ENCODE measurements around the gene BICD1.
A peak's percentile ranks its signal among the peaks of the same experiment; 100 is the strongest.

Gene BICD1

DNA sequence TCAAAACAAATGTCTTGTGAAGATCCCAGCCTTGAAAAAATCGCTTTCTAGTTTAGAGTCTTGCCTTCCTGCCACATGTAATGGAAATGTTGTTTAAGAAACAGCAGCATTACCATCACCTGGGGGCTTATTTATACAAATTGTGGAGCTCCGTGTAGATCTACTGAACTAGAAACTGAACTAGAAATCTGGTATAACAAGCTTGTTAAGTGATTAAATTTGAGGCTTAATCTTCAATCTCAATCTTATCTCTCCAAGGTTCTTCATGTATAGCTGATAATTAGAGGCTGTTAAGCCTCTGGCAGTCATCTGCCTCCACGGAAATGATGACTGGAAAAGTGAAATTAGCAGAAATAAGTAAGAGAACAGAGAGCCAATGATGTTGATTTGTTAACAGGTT is 200.7 kb downstream of the BICD1 start:
- TF ChIP-seq ZFX (IDR thresholded peaks at IDR 0.05; ENCODE audit: borderline replicate concordance), result no peak
- TF ChIP-seq, protein P1, sequence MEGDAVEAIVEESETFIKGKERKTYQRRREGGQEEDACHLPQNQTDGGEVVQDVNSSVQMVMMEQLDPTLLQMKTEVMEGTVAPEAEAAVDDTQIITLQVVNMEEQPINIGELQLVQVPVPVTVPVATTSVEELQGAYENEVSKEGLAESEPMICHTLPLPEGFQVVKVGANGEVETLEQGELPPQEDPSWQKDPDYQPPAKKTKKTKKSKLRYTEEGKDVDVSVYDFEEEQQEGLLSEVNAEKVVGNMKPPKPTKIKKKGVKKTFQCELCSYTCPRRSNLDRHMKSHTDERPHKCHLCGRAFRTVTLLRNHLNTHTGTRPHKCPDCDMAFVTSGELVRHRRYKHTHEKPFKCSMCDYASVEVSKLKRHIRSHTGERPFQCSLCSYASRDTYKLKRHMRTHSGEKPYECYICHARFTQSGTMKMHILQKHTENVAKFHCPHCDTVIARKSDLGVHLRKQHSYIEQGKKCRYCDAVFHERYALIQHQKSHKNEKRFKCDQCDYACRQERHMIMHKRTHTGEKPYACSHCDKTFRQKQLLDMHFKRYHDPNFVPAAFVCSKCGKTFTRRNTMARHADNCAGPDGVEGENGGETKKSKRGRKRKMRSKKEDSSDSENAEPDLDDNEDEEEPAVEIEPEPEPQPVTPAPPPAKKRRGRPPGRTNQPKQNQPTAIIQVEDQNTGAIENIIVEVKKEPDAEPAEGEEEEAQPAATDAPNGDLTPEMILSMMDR (IDR thresholded peaks at IDR 0.05), result no peak
- no peak overlapping the region for H3K27ac ChIP-seq

DNA sequence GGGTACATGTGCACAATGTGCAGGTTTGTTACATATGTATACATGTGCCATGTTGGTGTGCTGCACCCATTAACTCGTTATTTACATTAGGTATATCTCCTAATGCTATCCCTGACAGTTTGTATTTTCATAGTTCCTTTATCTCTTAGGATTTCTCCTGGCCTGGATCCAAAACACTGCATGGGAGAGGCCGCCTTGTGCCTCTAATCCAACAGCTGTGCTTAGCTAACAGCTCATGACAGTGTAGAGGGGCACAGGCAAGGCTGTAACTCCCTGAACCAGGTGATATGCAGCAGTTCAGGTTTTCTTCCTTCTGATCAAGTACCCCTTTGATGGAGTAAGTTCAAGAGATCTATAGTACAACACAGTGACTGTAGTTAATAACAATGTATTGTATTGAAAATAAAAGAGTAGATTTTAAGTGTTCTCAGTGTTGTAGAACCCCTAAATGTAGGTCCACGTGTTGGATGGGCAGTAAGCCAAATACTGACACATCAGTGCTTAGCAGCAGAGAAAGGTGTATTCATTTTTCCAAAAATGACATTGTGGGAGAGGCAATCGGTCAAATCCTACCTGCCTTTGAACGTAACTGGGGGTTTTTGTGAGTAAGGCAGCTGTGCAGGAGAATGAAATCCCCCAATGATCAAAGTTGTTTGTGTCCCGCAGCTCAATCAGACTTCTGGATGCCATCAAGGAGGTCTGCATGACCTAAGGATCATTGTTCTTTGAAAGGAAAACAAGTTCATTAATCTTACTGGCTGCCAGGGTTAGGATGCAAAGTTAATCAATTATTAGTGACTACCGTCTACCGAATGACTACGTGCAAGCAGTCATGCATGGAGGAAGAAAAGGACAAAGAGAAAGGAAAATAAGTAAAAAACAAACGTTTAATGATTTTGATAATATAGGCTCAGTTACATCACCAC is 203.4 kb downstream of the BICD1 start:
- H3K27ac ChIP-seq, result no peak overlapping the region
- TF ChIP-seq, protein P1 (IDR thresholded peaks at IDR 0.05), result no peak
- TF ChIP-seq ZFX (IDR thresholded peaks at IDR 0.05; ENCODE audit: borderline replicate concordance), result no peak

DNA sequence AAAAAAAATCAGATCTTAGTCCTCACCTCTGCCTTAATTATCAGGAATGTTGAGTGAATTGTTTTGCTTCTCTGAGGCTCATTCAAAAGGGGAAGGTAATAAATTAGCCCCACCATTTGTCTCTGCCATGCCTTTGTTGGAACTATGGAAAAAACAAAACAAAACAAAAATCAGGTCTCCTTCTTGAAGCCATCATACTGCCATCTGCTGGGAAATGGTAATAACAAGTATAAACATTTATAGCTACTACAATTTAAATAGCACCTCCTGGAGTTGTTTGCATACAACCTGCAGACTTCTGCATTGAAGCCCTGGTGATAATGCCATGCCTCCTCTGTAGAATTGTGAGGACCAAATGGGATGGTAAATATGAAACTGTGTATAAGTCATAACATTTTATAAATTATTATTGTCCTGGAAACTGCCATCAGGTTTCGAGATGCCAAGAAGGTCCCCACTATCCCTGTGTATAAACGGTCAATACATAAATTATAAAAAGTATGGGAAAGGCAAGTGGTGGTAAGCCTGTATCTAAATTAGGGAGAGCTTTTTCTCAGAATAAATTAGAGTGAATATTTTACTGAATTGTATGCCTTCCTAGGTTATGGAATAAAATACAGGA is 205.5 kb downstream of the BICD1 start:
- no peak overlapping the region for H3K27ac ChIP-seq

DNA sequence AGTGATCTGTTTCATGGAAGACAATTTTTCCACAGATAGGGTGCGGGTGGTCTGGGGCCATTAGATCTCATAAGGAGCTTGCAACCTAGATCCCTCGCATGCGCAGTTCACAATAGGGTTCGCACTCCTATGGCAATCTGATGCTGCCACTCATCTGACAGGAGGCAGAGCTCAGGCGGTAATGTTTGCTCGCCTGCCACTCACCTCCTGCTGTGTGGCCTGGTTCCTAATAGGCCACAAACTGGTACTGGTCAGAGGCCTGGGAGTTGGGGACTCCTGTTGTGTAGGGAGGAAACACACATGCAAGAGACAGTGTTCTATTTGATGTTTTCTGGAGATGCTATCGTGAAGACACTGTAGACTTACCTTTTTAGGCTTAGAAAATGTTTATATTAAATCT is 215.7 kb downstream of the BICD1 start:
- TF ChIP-seq ZFX (IDR thresholded peaks at IDR 0.05; ENCODE audit: borderline replicate concordance), result no peak
- TF ChIP-seq, protein P1 (IDR thresholded peaks at IDR 0.05), result no peak
- H3K27ac ChIP-seq, result no peak overlapping the region

More for the DNA sequence above, 205.5 kb downstream of the BICD1 start:
- TF ChIP-seq, protein P1 (IDR thresholded peaks at IDR 0.05), result peak; percentile 90
- TF ChIP-seq ZFX (IDR thresholded peaks at IDR 0.05; ENCODE audit: borderline replicate concordance), result no peak

DNA sequence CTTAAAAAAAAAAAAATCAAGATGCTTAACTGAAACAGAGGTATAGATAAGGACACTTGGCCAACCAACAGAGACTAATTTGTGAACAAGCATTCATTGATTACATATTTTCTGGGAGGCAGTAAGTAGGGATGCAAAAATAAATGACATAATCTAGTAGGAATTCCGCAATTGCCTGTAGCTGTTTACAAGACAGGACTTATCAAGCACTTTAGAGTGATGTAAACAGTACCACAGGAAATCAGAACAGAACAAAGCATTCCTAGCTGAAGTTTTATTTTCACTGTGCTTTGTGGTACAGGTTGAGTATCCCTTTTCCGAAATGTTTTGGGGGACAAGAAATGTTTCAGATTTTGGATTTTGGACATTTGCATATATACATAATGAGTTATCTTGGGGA is 224.5 kb downstream of the BICD1 start:
- TF ChIP-seq, protein P1 (IDR thresholded peaks at IDR 0.05), result no peak
- no peak for TF ChIP-seq ZFX (IDR thresholded peaks at IDR 0.05; ENCODE audit: borderline replicate concordance)
- H3K27ac ChIP-seq, result no peak overlapping the region

DNA sequence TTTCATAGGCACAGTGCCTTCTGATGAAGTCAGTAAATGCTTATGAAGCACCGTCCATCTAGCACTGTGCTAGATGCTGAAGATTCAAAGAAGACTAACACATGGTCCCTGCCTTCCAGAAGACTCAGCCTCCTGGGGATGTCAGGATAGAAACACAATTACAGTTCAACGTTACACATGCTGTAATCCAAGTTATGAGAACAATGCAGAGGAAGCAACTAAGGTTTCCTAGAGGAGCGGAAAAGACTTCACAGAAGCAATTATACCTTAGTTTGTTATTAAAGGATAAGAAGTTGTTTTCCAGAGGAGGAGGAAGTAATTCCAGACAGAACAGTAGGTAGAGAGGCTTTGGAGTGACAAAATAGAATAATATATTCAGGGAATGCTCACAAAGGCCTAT is 225.8 kb downstream of the BICD1 start:
- TF ChIP-seq, protein P1 (IDR thresholded peaks at IDR 0.05), result no peak
- no peak for TF ChIP-seq ZFX (IDR thresholded peaks at IDR 0.05; ENCODE audit: borderline replicate concordance)
- no peak overlapping the region for H3K27ac ChIP-seq

DNA sequence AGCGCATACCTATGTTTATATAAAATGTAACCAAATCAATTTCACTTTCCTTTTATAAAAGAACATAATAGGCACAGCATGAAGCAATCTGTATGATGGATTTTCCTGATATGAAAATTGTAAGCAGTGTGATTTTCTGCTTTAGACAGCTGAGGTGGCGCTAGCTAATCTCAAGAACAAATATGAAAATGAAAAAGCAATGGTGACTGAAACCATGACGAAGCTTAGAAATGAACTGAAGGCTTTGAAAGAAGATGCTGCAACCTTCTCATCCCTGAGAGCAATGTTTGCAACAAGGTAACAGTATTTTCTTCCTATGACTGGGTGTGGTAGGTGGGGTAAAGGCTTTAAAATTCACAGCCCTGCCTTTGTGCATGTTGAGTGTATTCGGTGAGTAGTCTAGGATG is 227.7 kb downstream of the BICD1 start:
- no peak overlapping the region for H3K27ac ChIP-seq
- TF ChIP-seq, protein P1 (IDR thresholded peaks at IDR 0.05), result no peak
- TF ChIP-seq ZFX (IDR thresholded peaks at IDR 0.05; ENCODE audit: borderline replicate concordance), result no peak

Measured in 22Rv1 (cell line).